Chondrocyte (in vitro differentiated cells): ENCODE results near the gene GBX1. TPM values are rescaled to one million over a fixed set of nuclear protein-coding genes. Genes with fewer than 3 reads are reported as not detected.

ENCODE experiments used
- DNase-seq: peaks from one replicate; pipeline ENCODE4 v3.0.0; 2021; ENCODE audit warnings: mixed read lengths, low spot score
- H3K27ac Mint-ChIP-seq: one replicate; pipeline ENCODE4 v1.8.0; 2021; ENCODE audit warnings: mild to moderate bottlenecking, moderate library complexity, mixed read lengths; ENCODE audit not compliant: unreplicated experiment
- H3K27me3 Mint-ChIP-seq: 2 replicates; pipeline ENCODE4 v1.8.0; 2021; ENCODE audit warnings: low read depth, mixed read lengths
- H3K36me3 Mint-ChIP-seq: 2 replicates; pipeline ENCODE4 v1.8.0; 2021; ENCODE audit warnings: low read depth, mixed read lengths
- H3K4me1 Mint-ChIP-seq: 2 replicates; pipeline ENCODE4 v1.8.0; 2021; ENCODE audit warnings: low read depth, mild to moderate bottlenecking, mixed read lengths
- H3K4me3 Mint-ChIP-seq: one replicate; pipeline ENCODE4 v1.8.0; 2021; ENCODE audit warnings: mild to moderate bottlenecking, moderate library complexity, mixed read lengths; ENCODE audit not compliant: unreplicated experiment
- H3K9me3 Mint-ChIP-seq: 2 replicates; pipeline ENCODE4 v1.8.0; 2021; ENCODE audit warnings: low read depth, mixed read lengths
- CTCF ChIP-seq: fragments of 200-600 bp; sonication (generic); IDR thresholded peaks from 2 replicates; pipeline ENCODE4 v1.5.0; 2021; ENCODE audit warnings: antibody characterized with exemption, mild to moderate bottlenecking, moderate library complexity
- total RNA-seq: library from RNA; stranded (reverse); gene quantifications from 3 replicates; pipeline ENCODE4 v1.2.1, GENCODE V29; 2021

The GBX1 gene
- total RNA-seq, 1 donor from 2014 or later, result not detected

GRCh38 chr7:151166629-151167196 is 781 bp downstream of the GBX1 start:
- Mint-ChIP-seq H3K27ac (no peak overlapping the region), H3K9me3 (no peaks in the 10 kb centered on the region), H3K4me3 (peak overlapping the region; percentile 43), H3K27me3 (peaks cover 23% of the 10 kb centered on the region), H3K36me3 (no peaks in the 10 kb centered on the region), H3K4me1 (peaks cover 5% of the 10 kb centered on the region)
- no peak for DNase-seq
- TF ChIP-seq CTCF, result no peak

- H3K4me1 Mint-ChIP-seq, result no peaks in the 10 kb centered on the region
- no peaks in the 10 kb centered on the region for H3K9me3 Mint-ChIP-seq
- peaks cover 19% of the 10 kb centered on the region for H3K27me3 Mint-ChIP-seq
- DNase-seq, result no peak
- no peak overlapping the region for H3K4me3 Mint-ChIP-seq
- H3K36me3 Mint-ChIP-seq, result no peaks in the 10 kb centered on the region
- no peak for TF ChIP-seq CTCF
- no peak overlapping the region for H3K27ac Mint-ChIP-seq
These were observed 5.7 kb downstream of the GBX1 start for GRCh38 chr7:151161757-151162156.

- Mint-ChIP-seq H3K36me3 (no peaks in the 10 kb centered on the region), H3K4me3 (no peak overlapping the region), H3K27me3 (peaks cover 28% of the 10 kb centered on the region), H3K27ac (no peak overlapping the region), H3K4me1 (no peaks in the 10 kb centered on the region), H3K9me3 (no peaks in the 10 kb centered on the region)
- TF ChIP-seq CTCF, result no peak
- DNase-seq, result no peak
These were observed 9.7 kb downstream of the GBX1 start for GRCh38 chr7:151157645-151158329.

GRCh38 chr7:151152643-151153513 is 14.6 kb downstream of the GBX1 start:
- Mint-ChIP-seq H3K9me3 (no peaks in the 10 kb centered on the region), H3K4me1 (no peaks in the 10 kb centered on the region), H3K36me3 (no peaks in the 10 kb centered on the region), H3K27ac (no peak overlapping the region), H3K4me3 (no peak overlapping the region), H3K27me3 (peaks cover 24% of the 10 kb centered on the region)
- TF ChIP-seq CTCF, result peak; percentile 46
- no peak for DNase-seq

- Mint-ChIP-seq H3K4me3 (no peak overlapping the region), H3K27me3 (peaks cover 9% of the 10 kb centered on the region), H3K27ac (no peak overlapping the region), H3K36me3 (no peaks in the 10 kb centered on the region), H3K4me1 (no peaks in the 10 kb centered on the region), H3K9me3 (no peaks in the 10 kb centered on the region)
- DNase-seq, result no peak
- TF ChIP-seq CTCF, result no peak
These were observed 17.1 kb downstream of the GBX1 start for GRCh38 chr7:151150388-151150787.
